ENCODE data around the gene SERTAD3.

DNA sequence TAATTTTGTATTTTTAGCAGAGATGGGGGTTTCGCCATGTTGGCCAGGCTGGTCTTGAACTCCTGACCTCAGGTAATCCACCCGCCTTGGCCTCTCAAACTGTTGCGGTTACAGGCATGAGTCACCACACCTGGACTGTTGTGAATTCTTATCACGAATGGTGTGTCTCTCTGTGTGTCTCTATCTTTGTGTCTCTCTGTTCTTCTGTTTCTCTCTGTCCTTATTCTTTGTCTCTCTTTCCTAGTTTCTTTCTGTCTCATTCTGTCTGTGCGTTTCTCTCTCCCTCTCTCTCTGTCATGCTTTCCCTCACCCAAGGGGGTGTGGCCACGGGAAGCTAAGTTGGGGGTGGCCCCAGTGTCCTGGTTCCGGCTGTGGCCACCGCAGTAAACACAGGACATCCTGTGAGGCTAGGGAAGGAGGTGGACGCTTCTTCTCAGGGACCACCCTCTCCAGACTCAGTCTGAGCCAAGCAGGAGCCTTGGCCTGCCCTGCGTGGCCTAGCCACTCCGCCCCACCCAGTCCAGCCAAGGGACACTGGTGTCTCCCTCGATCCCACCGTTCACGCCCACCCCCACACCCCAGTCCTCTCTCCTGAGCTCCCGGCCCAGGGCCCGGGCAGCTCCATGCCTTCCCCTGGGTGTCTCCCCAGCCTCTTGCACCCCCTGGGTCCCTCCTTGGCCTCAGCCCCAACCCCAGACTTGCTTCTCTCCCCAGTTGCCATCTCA lies 27.1 kb downstream of the SERTAD3 start:
- TF ChIP-seq EZH2 (IDR thresholded peaks at IDR 0.05; ENCODE audit: borderline replicate concordance, low read depth, low read length, severe bottlenecking), result no peak
- TF ChIP-seq, protein P1, sequence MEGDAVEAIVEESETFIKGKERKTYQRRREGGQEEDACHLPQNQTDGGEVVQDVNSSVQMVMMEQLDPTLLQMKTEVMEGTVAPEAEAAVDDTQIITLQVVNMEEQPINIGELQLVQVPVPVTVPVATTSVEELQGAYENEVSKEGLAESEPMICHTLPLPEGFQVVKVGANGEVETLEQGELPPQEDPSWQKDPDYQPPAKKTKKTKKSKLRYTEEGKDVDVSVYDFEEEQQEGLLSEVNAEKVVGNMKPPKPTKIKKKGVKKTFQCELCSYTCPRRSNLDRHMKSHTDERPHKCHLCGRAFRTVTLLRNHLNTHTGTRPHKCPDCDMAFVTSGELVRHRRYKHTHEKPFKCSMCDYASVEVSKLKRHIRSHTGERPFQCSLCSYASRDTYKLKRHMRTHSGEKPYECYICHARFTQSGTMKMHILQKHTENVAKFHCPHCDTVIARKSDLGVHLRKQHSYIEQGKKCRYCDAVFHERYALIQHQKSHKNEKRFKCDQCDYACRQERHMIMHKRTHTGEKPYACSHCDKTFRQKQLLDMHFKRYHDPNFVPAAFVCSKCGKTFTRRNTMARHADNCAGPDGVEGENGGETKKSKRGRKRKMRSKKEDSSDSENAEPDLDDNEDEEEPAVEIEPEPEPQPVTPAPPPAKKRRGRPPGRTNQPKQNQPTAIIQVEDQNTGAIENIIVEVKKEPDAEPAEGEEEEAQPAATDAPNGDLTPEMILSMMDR (IDR thresholded peaks at IDR 0.05; ENCODE audit: borderline replicate concordance, extremely low read depth, low read length, poor library complexity, severe bottlenecking), result no peak
